IPS-18c (cell line): ENCODE results near the gene RALGAPA2.

ENCODE experiments used
- H3K4me3 ChIP-seq: 2 replicates; pipeline ENCODE4 v1.7.0; 2013; ENCODE audit warnings: low read depth, mild to moderate bottlenecking, low read length, moderate library complexity; ENCODE audit not compliant: insufficient read depth
- H3K9me3 ChIP-seq: one replicate; pipeline ENCODE4 v1.6.1; 2013; ENCODE audit warnings: mild to moderate bottlenecking, low read length, moderate library complexity; ENCODE audit not compliant: control insufficient read depth, insufficient read depth

The RALGAPA2 gene

DNA sequence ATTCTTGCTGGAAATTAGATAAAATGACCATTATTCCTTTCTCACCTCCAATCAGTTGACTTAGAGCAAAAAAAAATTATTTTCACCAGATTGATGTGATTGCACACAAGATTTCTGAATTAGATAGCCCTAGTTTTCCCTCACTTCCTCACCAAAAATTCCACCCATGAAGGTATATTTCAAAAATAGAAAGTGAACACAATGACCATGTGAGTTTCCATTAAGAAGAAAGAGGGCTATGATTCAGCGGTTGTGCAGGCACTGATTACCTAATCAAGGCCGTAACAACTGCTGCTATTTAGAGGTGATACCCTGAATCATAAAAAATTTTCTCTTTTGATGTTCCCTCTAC is 19.5 kb upstream of the RALGAPA2 start:
- peaks cover 4% of the 10 kb centered on the region for H3K9me3 ChIP-seq
- H3K4me3 ChIP-seq = no peak overlapping the region

- Histone ChIP-seq H3K4me3 (no peak overlapping the region), H3K9me3 (peaks cover 3% of the 10 kb centered on the region)
Measured at GRCh38 chr20:20731000-20731944, 18.8 kb upstream of the RALGAPA2 start.

GRCh38 chr20:20729563-20729962 is 17.1 kb upstream of the RALGAPA2 start:
- H3K4me3 ChIP-seq = no peak overlapping the region

GRCh38 chr20:20721489-20721888 is 9.0 kb upstream of the RALGAPA2 start:
- Histone ChIP-seq H3K4me3 (no peak overlapping the region), H3K9me3 (no peaks in the 10 kb centered on the region)

More at GRCh38 chr20:20729563-20729962, 17.1 kb upstream of the RALGAPA2 start:
- peaks cover 2% of the 10 kb centered on the region for H3K9me3 ChIP-seq

DNA sequence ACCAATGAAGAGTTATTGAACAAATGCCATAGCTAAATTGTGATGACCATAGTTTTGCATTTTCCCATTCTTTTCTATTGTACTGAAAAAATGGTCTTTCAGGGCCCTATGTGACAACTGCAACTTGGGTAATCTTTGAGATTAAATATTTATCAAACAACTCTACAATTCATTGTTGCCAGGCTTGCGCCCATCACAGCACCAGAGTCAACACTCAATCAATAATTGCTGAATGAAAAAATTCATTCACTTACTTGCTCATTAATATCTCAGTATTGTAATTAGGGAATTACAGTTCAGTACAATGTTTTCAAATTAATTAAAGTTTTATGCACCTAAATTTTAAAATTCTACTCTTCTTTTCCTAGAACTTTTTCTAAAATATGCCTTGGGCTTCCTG is 7.7 kb upstream of the RALGAPA2 start:
- H3K9me3 ChIP-seq = no peaks in the 10 kb centered on the region

GRCh38 chr20:20719411-20719810 is 7.0 kb upstream of the RALGAPA2 start:
- H3K9me3 ChIP-seq = no peaks in the 10 kb centered on the region
- H3K4me3 ChIP-seq = no peak overlapping the region

More for the DNA sequence above, 7.7 kb upstream of the RALGAPA2 start:
- no peak overlapping the region for H3K4me3 ChIP-seq

GRCh38 chr20:20713244-20713765 is 861 bp upstream of the RALGAPA2 start:
- no peaks in the 10 kb centered on the region for H3K9me3 ChIP-seq

DNA sequence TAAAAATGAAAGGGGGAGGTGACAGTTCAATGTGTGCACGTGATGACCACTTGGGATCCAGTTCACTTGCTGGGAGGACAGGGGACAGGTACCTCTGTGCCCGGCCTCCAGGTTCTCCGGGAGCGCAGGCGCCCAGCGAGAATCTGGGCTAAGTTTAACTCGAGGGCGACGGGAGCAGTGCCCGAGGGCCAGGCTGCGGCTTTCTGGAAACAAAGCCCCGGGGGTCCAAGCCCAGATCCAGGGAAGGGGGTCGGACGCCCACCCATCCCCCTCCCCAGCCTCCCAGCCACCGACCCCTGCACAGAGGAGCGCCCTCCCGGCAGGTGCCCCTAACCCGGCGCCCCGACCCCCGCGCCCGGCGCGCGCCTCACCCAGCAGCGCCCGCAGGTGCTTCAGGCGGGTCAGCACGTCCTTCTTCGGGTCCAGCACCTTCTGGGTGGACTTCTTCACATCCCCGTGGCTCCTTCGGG is 405 bp downstream of the RALGAPA2 start:
- H3K4me3 ChIP-seq = peak overlapping the region; percentile 78

More at GRCh38 chr20:20713244-20713765, 861 bp upstream of the RALGAPA2 start:
- H3K4me3 ChIP-seq = peak overlapping the region; percentile 78; the same call in 1 of the 2 replicates

DNA sequence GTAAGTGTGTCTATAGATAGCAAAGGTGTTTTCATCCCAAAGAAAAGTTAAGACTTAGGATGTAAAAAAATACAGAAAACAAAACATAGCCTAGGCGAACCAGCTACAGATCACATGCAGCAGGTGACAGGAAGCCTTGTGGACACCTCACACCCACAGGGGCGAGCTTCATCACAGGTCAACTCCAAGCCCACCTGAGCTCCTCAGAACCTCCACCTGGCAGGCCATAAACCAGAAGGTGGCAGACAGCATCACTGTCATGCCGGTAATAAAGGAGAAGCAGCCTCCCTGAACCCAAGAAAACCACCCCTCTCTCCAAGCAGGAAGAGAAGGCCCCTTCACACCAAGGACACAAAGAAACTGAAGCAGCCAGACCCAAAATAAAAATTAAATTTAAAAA is 1.0 kb downstream of the RALGAPA2 start:
- Histone ChIP-seq H3K9me3 (no peaks in the 10 kb centered on the region), H3K4me3 (peak overlapping the region; percentile 78; the same call in 1 of the 2 replicates)

More for the DNA sequence above, 405 bp downstream of the RALGAPA2 start:
- H3K9me3 ChIP-seq = no peaks in the 10 kb centered on the region

DNA sequence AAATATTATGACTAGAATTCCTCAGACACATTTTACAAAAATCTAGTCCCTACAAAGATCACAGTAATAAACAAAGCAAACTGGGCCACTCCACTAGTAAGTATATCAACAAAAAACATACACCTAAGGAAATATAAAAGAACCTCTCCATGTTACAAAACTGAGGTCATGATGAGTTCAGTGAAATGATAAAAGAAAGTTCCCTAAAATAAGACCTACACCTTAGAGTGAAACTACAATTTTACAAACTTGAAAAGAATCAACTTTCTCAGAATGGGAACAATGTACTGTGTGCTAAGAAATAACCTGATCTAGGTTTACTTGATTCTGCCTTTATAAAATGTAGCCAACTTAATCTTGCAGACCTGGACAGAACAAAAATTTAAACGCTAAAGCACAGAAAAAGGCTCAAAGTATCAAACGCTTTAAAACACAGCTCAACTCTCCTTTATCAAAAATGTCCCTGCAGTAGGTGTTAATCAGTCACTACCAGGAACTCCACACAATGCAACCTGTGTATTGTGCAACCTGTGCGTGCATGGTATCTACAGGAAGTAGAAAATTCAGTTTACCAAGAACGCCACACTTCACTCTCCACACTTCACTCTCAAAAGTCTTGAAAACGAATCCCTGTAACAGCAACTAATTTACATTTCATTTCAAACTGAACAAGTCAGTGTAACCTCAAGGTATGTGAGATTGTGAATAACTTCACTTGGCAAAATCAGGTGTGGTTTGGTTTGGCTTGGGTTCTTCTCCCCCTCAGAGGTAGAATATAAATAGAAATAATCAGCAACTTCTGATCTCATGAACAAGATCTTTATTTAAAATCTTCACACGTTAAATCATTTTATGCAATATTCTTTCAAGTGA is 1.8 kb downstream of the RALGAPA2 start:
- Histone ChIP-seq H3K9me3 (no peaks in the 10 kb centered on the region), H3K4me3 (no peak overlapping the region)

DNA sequence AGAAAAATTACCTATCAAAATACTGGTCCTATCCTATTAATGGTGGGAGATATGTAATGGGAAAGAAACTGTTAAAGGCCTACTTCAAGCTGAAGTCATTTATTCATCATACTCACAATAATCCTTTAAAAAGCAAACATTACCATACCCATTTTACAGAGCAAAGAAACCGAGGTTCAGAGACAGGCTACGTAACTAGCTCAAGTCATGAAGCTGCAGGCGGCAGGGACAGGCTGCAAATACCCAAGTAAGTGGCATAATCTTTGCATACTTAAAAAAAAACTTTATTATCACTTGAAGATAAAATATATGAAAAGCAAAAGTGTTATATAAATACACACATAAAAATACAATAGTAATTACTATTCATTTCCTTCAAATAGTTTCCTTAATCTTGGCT is 2.6 kb downstream of the RALGAPA2 start:
- no peak overlapping the region for H3K4me3 ChIP-seq

GRCh38 chr20:20706285-20706684 is 6.2 kb downstream of the RALGAPA2 start:
- Histone ChIP-seq H3K9me3 (no peaks in the 10 kb centered on the region), H3K4me3 (no peak overlapping the region)

More for the DNA sequence above, 2.6 kb downstream of the RALGAPA2 start:
- H3K9me3 ChIP-seq = no peaks in the 10 kb centered on the region

GRCh38 chr20:20702330-20703245 is 9.9 kb downstream of the RALGAPA2 start:
- H3K4me3 ChIP-seq = no peak overlapping the region

GRCh38 chr20:20699917-20700316 is 12.5 kb downstream of the RALGAPA2 start:
- Histone ChIP-seq H3K9me3 (no peaks in the 10 kb centered on the region), H3K4me3 (no peak overlapping the region)

More at GRCh38 chr20:20702330-20703245, 9.9 kb downstream of the RALGAPA2 start:
- no peaks in the 10 kb centered on the region for H3K9me3 ChIP-seq

GRCh38 chr20:20699144-20699543 is 13.3 kb downstream of the RALGAPA2 start:
- Histone ChIP-seq H3K4me3 (no peak overlapping the region), H3K9me3 (no peaks in the 10 kb centered on the region)

- no peak overlapping the region for H3K4me3 ChIP-seq
- H3K9me3 ChIP-seq = no peaks in the 10 kb centered on the region
Measured at GRCh38 chr20:20697325-20697845, 15.1 kb downstream of the RALGAPA2 start.
